Measurements from ENCODE around the gene SDHD. TPM values are rescaled to one million over a fixed set of nuclear protein-coding genes. Genes with fewer than 3 reads are reported as not detected.

SDHD gene
- total and polyA plus RNA-seq, 9 of the 15 experiments (the other 6 are each of a cell fraction or from before 2014, with no cell fraction given) = 150 to 1,225 (median 215) TPM

DNA sequence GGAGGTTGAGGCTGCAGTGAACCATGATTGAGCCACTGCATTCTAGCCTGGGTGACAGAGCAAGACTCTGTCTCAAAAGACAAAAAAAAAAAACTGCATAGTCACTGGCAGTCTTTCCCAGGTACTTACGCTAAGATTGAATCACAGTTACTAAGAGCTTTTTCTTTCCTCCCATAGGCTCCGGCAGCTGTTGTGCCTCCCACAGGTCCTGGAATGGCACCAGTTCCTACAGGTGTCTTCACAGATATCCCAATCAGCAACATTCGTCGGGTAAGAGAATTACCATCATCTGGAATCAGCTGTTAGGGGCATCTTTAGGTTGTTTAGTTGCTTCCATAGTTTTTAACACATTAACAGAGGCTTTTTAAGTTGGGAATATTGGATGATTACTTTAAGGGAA, 41.7 kb upstream of the SDHD start (continued):
- TF ChIP-seq, protein P1, sequence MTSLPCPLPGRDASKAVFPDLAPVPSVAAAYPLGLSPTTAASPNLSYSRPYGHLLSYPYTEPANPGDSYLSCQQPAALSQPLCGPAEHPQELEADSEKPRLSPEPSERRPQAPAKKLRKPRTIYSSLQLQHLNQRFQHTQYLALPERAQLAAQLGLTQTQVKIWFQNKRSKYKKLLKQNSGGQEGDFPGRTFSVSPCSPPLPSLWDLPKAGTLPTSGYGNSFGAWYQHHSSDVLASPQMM (CRISPR knock-in tag; IDR thresholded peaks at IDR 0.05) = no peak
- TF ChIP-seq SRSF3 (IDR thresholded peaks at IDR 0.05; ENCODE audit: insufficient read depth, low read length) = no peak
- no peak for TF ChIP-seq NBN (IDR thresholded peaks at IDR 0.05; ENCODE audit: low read depth)
- TF ChIP-seq PTBP1 (IDR thresholded peaks at IDR 0.05; ENCODE audit: low read depth, low read length) = no peak
- TF ChIP-seq, protein P2, sequence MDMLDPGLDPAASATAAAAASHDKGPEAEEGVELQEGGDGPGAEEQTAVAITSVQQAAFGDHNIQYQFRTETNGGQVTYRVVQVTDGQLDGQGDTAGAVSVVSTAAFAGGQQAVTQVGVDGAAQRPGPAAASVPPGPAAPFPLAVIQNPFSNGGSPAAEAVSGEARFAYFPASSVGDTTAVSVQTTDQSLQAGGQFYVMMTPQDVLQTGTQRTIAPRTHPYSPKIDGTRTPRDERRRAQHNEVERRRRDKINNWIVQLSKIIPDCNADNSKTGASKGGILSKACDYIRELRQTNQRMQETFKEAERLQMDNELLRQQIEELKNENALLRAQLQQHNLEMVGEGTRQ (CRISPR knock-in tag; IDR thresholded peaks at IDR 0.05) = no peak
- no peak for TF ChIP-seq ZNF354B (CRISPR knock-in tag; IDR thresholded peaks at IDR 0.05)
- no peak for TF ChIP-seq SAFB (IDR thresholded peaks at IDR 0.05; ENCODE audit: borderline replicate concordance, low read depth, low read length)
- TF ChIP-seq PCBP2 (IDR thresholded peaks at IDR 0.05; ENCODE audit: low read depth, low read length, poor library complexity, severe bottlenecking) = no peak
- no peak for TF ChIP-seq PPARD (CRISPR knock-in tag; IDR thresholded peaks at IDR 0.05)
- no peak for TF ChIP-seq KLF6 (CRISPR knock-in tag; IDR thresholded peaks at IDR 0.05; ENCODE audit: borderline replicate concordance)
- no peak for TF ChIP-seq BDP1 (IDR thresholded peaks at IDR 0.05; ENCODE audit: insufficient read depth, insufficient read length)
- 0 out of 2 replicates have a peak, but pooled peaks have one; percentile 31 for TF ChIP-seq ZKSCAN8 (CRISPR knock-in tag; IDR thresholded peaks at IDR 0.05)
- no peak for TF ChIP-seq ETV1 (tag; conservative IDR thresholded peaks at IDR 0.05; ENCODE audit: low read depth)
- TF ChIP-seq FOXK2 (conservative IDR thresholded peaks at IDR 0.05 in 1 of 2, IDR thresholded peaks at IDR 0.05 in 1 of 2; ENCODE audit: low read depth in 2 of 2) = no peak
- no peak for TF ChIP-seq SIX5 (IDR thresholded peaks at IDR 0.05; ENCODE audit: borderline replicate concordance in 1 of 2, insufficient read depth in 1 of 2, low read depth in 1 of 2, low read length in 2 of 2)
- no peak for TF ChIP-seq KAT2B (IDR thresholded peaks at IDR 0.05; ENCODE audit: low read depth, low read length)
- TF ChIP-seq, protein P3, sequence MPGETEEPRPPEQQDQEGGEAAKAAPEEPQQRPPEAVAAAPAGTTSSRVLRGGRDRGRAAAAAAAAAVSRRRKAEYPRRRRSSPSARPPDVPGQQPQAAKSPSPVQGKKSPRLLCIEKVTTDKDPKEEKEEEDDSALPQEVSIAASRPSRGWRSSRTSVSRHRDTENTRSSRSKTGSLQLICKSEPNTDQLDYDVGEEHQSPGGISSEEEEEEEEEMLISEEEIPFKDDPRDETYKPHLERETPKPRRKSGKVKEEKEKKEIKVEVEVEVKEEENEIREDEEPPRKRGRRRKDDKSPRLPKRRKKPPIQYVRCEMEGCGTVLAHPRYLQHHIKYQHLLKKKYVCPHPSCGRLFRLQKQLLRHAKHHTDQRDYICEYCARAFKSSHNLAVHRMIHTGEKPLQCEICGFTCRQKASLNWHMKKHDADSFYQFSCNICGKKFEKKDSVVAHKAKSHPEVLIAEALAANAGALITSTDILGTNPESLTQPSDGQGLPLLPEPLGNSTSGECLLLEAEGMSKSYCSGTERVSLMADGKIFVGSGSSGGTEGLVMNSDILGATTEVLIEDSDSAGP (CRISPR knock-in tag; IDR thresholded peaks at IDR 0.05) = no peak
- TF ChIP-seq MXI1 (IDR thresholded peaks at IDR 0.05; ENCODE audit: low read depth, low read length) = no peak
- no peak for TF ChIP-seq SRSF1 (IDR thresholded peaks at IDR 0.05; ENCODE audit: low read depth, low read length)
- TF ChIP-seq NCOA2 (IDR thresholded peaks at IDR 0.05; ENCODE audit: partially characterized antibody in 2 of 2) = peak in 1 of 2 experiments; percentile 39
- no peak for TF ChIP-seq MXD1 (CRISPR knock-in tag; IDR thresholded peaks at IDR 0.05; ENCODE audit: borderline replicate concordance, poor library complexity, severe bottlenecking)
- TF ChIP-seq ZNF444 (CRISPR knock-in tag; IDR thresholded peaks at IDR 0.05) = no peak
- TF ChIP-seq NCOR1 (IDR thresholded peaks at IDR 0.05) = peak; percentile 68
- TF ChIP-seq, protein P4, sequence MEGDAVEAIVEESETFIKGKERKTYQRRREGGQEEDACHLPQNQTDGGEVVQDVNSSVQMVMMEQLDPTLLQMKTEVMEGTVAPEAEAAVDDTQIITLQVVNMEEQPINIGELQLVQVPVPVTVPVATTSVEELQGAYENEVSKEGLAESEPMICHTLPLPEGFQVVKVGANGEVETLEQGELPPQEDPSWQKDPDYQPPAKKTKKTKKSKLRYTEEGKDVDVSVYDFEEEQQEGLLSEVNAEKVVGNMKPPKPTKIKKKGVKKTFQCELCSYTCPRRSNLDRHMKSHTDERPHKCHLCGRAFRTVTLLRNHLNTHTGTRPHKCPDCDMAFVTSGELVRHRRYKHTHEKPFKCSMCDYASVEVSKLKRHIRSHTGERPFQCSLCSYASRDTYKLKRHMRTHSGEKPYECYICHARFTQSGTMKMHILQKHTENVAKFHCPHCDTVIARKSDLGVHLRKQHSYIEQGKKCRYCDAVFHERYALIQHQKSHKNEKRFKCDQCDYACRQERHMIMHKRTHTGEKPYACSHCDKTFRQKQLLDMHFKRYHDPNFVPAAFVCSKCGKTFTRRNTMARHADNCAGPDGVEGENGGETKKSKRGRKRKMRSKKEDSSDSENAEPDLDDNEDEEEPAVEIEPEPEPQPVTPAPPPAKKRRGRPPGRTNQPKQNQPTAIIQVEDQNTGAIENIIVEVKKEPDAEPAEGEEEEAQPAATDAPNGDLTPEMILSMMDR (IDR thresholded peaks at IDR 0.05 in 2 of 3, conservative IDR thresholded peaks at IDR 0.05 in 1 of 3; ENCODE audit: insufficient read depth in 2 of 3, low read depth in 1 of 3, low read length in 3 of 3) = no peak
- TF ChIP-seq EP300 (IDR thresholded peaks at IDR 0.05; ENCODE audit: low read length) = peak; percentile 80

All from K562 (cell line).